HEK293 (cell line): ENCODE measurements around the gene UCK2.

Experiments
- FEZF1 ChIP-seq: fragments of 450-650 bp; formaldehyde crosslinking; IDR thresholded peaks from 2 replicates; pipeline ENCODE4 v1.5.1; 2016; ENCODE audit warnings: missing biosample characterization, missing genetic modification characterization
- HOXC10 ChIP-seq: sonication (generic); formaldehyde crosslinking; IDR thresholded peaks from 2 replicates; pipeline ENCODE4 v1.8.1; 2023; ENCODE audit warnings: mild to moderate bottlenecking, missing genetic modification reagents
- HOXD13 ChIP-seq: sonication (generic); formaldehyde crosslinking; IDR thresholded peaks from 2 replicates; pipeline ENCODE4 v1.8.0; 2022; ENCODE audit warnings: missing genetic modification reagents, borderline replicate concordance
- KLF8 ChIP-seq: fragments of 450-650 bp; formaldehyde crosslinking; IDR thresholded peaks from 2 replicates; pipeline ENCODE4 v1.5.1; 2016; ENCODE audit warnings: missing biosample characterization, missing genetic modification characterization
- MZF1 ChIP-seq: fragments of 450-650 bp; formaldehyde crosslinking; IDR thresholded peaks from 2 replicates; pipeline ENCODE4 v1.5.1; 2017; ENCODE audit warnings: missing biosample characterization, missing genetic modification characterization, borderline replicate concordance
- SP2 ChIP-seq: fragments of 450-650 bp; formaldehyde crosslinking; IDR thresholded peaks from 2 replicates; pipeline ENCODE4 v1.5.1; 2016; ENCODE audit warnings: missing biosample characterization, missing genetic modification characterization
- YY2 ChIP-seq: fragments of 450-650 bp; formaldehyde crosslinking; IDR thresholded peaks from 2 replicates; pipeline ENCODE4 v1.5.1; 2016; ENCODE audit warnings: missing biosample characterization, missing genetic modification characterization
- ZBTB20 ChIP-seq: fragments of 450-650 bp; formaldehyde crosslinking; IDR thresholded peaks from 2 replicates; pipeline ENCODE4 v1.5.1; 2016; ENCODE audit warnings: missing biosample characterization, missing genetic modification characterization
- ZNF2 ChIP-seq: fragments of 450-650 bp; formaldehyde crosslinking; IDR thresholded peaks from 2 replicates; pipeline ENCODE4 v1.5.1; 2016; ENCODE audit warnings: missing biosample characterization, missing genetic modification characterization
- ZNF335 ChIP-seq: fragments of 450-650 bp; formaldehyde crosslinking; conservative IDR thresholded peaks from 2 replicates; pipeline ENCODE4 v1.5.1; 2016; ENCODE audit warnings: missing biosample characterization, missing genetic modification characterization
- ZNF362 ChIP-seq: fragments of 450-650 bp; formaldehyde crosslinking; IDR thresholded peaks from 2 replicates; pipeline ENCODE4 v1.5.1; 2016; ENCODE audit warnings: missing biosample characterization, missing genetic modification characterization
- ZNF449 ChIP-seq: fragments of 450-650 bp; formaldehyde crosslinking; IDR thresholded peaks from 2 replicates; pipeline ENCODE4 v1.5.1; 2017; ENCODE audit warnings: missing biosample characterization, mild to moderate bottlenecking, missing genetic modification characterization, moderate library complexity
- ZNF501 ChIP-seq: fragments of 450-650 bp; formaldehyde crosslinking; IDR thresholded peaks from 2 replicates; pipeline ENCODE4 v1.5.1; 2016; ENCODE audit warnings: missing biosample characterization, missing genetic modification characterization
- ZNF529 ChIP-seq: fragments of 450-650 bp; formaldehyde crosslinking; IDR thresholded peaks from 2 replicates; pipeline ENCODE4 v1.5.1; 2017; ENCODE audit warnings: missing genetic modification characterization, missing biosample characterization; ENCODE audit not compliant: insufficient replicate concordance
- ZNF600 ChIP-seq: fragments of 450-650 bp; formaldehyde crosslinking; IDR thresholded peaks from 2 replicates; pipeline ENCODE4 v1.5.1; 2016; ENCODE audit warnings: missing biosample characterization, missing genetic modification characterization
- ZNF660 ChIP-seq: fragments of 450-650 bp; IDR thresholded peaks from 2 replicates; pipeline ENCODE4 v1.5.1; 2018; ENCODE audit warnings: missing biosample characterization, mild to moderate bottlenecking, missing genetic modification characterization
- ZNF76 ChIP-seq: fragments of 450-650 bp; formaldehyde crosslinking; IDR thresholded peaks from 2 replicates; pipeline ENCODE4; 2016; ENCODE audit warnings: low read depth, missing biosample characterization, missing genetic modification characterization, borderline replicate concordance
- ZSCAN30 ChIP-seq: fragments of 450-650 bp; IDR thresholded peaks from 2 replicates; pipeline ENCODE4 v1.5.1; 2018; ENCODE audit warnings: missing biosample characterization, mild to moderate bottlenecking, missing genetic modification characterization, moderate library complexity
- TF ChIP-seq, protein P1 (sequence below): fragments of 450-650 bp; formaldehyde crosslinking; IDR thresholded peaks from 2 replicates; pipeline ENCODE4 v1.5.1; 2016; ENCODE audit warnings: missing biosample characterization, missing genetic modification characterization
- TF ChIP-seq, protein P2 (sequence below): fragments of 450-650 bp; formaldehyde crosslinking; IDR thresholded peaks from 2 replicates; pipeline ENCODE4 v1.5.1; 2016; ENCODE audit warnings: missing biosample characterization, missing genetic modification characterization, borderline replicate concordance
- TF ChIP-seq, protein P3 (sequence below): sonication (generic); formaldehyde crosslinking; IDR thresholded peaks from 2 replicates; pipeline ENCODE4 v1.8.1; 2022; ENCODE audit warnings: mild to moderate bottlenecking, moderate library complexity, missing genetic modification reagents
- TF ChIP-seq, protein P4 (sequence below): fragments of 450-650 bp; formaldehyde crosslinking; optimal IDR thresholded peaks from 2 replicates; pipeline ENCODE3; 2016; ENCODE audit warnings: missing biosample characterization, mild to moderate bottlenecking, missing genetic modification characterization

UCK2 gene

GRCh38 chr1:165827268-165828102, at the start of gene UCK2 (continued):
- TF ChIP-seq ZNF362 (no peak), HOXC10 (0 out of 2 replicates have a peak, but pooled peaks have one; percentile 54), ZSCAN30 (tag by site-specific recombination) (peak; percentile 84), ZNF449 (tag by site-specific recombination) (peak; percentile 61), ZNF335 (tag by site-specific recombination) (peak; percentile 70), HOXD13 (peak; percentile 16; the same call in 1 of the 2 replicates), ZNF660 (tag by site-specific recombination) (peak; percentile 64), KLF8 (tag by site-specific recombination) (peak; percentile 80; the same call in 1 of the 2 replicates), ZNF2 (no peak), ZNF600 (tag by site-specific recombination) (peak; percentile 82), FEZF1 (tag by site-specific recombination) (no peak), ZNF76 (tag by site-specific recombination) (peak; percentile 31; the same call in 1 of the 2 replicates), ZNF501 (tag by site-specific recombination) (peak; percentile 25; the same call in 1 of the 2 replicates), SP2 (tag by site-specific recombination) (peak; percentile 65), YY2 (tag by site-specific recombination) (peak; percentile 28; the same call in 1 of the 2 replicates), ZNF529 (tag by site-specific recombination) (no peak), MZF1 (peak; percentile 19; the same call in 1 of the 2 replicates), ZBTB20 (peak; percentile 78; the same call in 1 of the 2 replicates)
- TF ChIP-seq, protein P1, sequence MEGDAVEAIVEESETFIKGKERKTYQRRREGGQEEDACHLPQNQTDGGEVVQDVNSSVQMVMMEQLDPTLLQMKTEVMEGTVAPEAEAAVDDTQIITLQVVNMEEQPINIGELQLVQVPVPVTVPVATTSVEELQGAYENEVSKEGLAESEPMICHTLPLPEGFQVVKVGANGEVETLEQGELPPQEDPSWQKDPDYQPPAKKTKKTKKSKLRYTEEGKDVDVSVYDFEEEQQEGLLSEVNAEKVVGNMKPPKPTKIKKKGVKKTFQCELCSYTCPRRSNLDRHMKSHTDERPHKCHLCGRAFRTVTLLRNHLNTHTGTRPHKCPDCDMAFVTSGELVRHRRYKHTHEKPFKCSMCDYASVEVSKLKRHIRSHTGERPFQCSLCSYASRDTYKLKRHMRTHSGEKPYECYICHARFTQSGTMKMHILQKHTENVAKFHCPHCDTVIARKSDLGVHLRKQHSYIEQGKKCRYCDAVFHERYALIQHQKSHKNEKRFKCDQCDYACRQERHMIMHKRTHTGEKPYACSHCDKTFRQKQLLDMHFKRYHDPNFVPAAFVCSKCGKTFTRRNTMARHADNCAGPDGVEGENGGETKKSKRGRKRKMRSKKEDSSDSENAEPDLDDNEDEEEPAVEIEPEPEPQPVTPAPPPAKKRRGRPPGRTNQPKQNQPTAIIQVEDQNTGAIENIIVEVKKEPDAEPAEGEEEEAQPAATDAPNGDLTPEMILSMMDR (tag by site-specific recombination), result peak; percentile 72
- TF ChIP-seq, protein P2, sequence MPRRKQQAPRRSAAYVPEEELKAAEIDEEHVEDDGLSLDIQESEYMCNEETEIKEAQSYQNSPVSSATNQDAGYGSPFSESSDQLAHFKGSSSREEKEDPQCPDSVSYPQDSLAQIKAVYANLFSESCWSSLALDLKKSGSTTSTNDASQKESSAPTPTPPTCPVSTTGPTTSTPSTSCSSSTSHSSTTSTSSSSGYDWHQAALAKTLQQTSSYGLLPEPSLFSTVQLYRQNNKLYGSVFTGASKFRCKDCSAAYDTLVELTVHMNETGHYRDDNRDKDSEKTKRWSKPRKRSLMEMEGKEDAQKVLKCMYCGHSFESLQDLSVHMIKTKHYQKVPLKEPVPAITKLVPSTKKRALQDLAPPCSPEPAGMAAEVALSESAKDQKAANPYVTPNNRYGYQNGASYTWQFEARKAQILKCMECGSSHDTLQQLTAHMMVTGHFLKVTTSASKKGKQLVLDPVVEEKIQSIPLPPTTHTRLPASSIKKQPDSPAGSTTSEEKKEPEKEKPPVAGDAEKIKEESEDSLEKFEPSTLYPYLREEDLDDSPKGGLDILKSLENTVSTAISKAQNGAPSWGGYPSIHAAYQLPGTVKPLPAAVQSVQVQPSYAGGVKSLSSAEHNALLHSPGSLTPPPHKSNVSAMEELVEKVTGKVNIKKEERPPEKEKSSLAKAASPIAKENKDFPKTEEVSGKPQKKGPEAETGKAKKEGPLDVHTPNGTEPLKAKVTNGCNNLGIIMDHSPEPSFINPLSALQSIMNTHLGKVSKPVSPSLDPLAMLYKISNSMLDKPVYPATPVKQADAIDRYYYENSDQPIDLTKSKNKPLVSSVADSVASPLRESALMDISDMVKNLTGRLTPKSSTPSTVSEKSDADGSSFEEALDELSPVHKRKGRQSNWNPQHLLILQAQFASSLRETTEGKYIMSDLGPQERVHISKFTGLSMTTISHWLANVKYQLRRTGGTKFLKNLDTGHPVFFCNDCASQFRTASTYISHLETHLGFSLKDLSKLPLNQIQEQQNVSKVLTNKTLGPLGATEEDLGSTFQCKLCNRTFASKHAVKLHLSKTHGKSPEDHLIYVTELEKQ (tag by site-specific recombination), result no peak
- TF ChIP-seq, protein P3, sequence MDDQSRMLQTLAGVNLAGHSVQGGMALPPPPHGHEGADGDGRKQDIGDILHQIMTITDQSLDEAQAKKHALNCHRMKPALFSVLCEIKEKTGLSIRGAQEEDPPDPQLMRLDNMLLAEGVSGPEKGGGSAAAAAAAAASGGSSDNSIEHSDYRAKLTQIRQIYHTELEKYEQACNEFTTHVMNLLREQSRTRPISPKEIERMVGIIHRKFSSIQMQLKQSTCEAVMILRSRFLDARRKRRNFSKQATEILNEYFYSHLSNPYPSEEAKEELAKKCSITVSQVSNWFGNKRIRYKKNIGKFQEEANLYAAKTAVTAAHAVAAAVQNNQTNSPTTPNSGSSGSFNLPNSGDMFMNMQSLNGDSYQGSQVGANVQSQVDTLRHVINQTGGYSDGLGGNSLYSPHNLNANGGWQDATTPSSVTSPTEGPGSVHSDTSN, result peak; percentile 84; the same call in 1 of the 2 replicates
- TF ChIP-seq, protein P4, sequence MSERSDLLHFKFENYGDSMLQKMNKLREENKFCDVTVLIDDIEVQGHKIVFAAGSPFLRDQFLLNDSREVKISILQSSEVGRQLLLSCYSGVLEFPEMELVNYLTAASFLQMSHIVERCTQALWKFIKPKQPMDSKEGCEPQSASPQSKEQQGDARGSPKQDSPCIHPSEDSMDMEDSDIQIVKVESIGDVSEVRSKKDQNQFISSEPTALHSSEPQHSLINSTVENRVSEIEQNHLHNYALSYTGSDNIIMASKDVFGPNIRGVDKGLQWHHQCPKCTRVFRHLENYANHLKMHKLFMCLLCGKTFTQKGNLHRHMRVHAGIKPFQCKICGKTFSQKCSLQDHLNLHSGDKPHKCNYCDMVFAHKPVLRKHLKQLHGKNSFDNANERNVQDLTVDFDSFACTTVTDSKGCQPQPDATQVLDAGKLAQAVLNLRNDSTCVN, result peak; percentile 88
